GM18951 (cell line): Measurements from ENCODE around the gene RGS14.

Experiments
- POLR2A ChIP-seq: IDR thresholded peaks from 4 replicates; pipeline ENCODE4 v1.6.1; 2011; ENCODE audit warnings: mild to moderate bottlenecking; ENCODE audit not compliant: insufficient read length, insufficient read depth; ENCODE audit errors: extremely low read depth
- in situ Hi-C: fragments of 300-500 bp; cut with MboI; formaldehyde crosslinking; loops from one replicate; pipeline ENCODE4 v1.12.0; 2022; ENCODE audit warnings: low sequenced_read_pairs, mixed read lengths, inconsistent platforms; ENCODE audit not compliant: unreplicated experiment

RGS14 gene

DNA sequence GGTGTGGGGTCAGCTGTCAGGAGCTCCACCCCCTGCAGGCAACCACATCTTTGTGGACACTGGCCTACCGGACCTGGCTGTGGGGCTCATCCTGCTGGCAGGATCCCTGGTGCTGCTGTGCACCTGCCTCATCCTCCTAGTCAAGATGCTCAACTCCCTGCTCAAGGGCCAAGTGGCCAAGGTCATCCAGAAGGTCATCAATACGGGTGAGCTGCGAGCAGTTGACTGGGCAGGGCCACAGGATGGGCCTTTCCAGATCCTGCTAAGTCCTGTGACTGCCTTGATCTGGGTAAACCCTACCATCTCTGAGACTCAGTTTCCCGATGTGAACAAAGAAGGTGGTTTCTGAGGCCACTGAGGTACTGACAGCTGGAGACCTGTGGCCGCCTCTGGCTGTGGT is 36.3 kb downstream of the RGS14 start:
- no peak for TF ChIP-seq POLR2A
- in situ Hi-C loops: no loop called here

DNA sequence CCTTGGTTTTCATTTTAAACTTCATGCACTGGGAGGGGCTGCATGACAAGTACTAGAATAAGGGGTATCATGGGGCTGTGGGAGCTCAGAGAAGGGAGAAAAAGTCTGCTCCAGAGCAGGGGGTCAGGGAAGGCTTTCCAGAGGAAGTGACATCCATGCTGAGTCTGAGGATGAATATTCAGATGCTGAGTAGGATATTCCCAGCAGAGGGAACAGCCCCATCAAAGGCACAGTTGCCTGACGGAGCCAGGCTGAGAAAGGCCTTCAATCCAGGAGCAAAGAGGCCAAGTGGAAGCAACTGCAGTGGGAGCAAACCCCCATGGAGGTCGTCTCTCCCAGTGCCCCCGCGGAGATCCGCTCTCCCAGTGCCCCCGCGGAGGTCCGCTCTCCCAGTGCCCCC is 38.4 kb downstream of the RGS14 start:
- no peak for TF ChIP-seq POLR2A
- in situ Hi-C loops: no loop called here

DNA sequence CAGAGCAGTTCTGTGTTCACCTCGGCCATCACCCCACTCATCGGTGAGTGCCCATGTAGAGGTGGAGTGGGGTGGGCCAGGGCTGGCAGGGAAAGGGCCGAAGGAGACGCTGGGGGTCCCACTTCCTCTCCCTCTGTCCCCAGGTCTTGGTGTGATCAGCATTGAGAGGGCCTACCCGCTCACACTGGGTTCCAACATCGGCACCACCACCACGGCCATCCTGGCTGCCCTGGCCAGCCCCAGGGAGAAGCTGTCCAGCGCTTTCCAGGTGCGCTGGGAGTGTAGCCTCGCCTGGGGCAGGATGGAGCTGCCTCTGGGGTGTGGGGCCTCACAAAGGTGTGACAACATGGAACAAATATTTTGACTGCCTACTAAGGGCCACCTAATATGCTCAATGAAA is 39.1 kb downstream of the RGS14 start:
- TF ChIP-seq POLR2A: no peak
- in situ Hi-C loops: no loop called here

DNA sequence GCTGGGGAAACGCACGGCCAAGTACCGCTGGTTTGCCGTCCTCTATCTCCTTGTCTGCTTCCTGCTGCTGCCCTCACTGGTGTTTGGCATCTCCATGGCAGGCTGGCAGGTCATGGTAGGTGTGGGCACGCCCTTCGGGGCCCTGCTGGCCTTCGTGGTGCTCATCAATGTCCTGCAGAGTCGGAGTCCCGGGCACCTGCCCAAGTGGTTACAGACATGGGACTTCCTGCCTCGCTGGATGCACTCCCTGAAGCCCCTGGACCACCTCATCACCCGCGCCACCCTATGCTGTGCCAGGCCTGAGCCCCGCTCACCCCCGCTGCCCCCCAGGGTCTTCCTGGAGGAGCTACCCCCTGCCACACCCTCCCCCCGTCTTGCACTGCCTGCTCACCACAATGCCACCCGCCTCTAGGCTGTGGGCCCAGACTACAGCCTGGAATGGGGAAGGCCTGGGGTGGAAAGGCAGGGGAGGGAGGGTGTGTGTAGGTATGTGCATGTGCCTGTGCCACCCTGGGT is 40.2 kb downstream of the RGS14 start:
- no peak for TF ChIP-seq POLR2A
- in situ Hi-C loops: no loop called here

DNA sequence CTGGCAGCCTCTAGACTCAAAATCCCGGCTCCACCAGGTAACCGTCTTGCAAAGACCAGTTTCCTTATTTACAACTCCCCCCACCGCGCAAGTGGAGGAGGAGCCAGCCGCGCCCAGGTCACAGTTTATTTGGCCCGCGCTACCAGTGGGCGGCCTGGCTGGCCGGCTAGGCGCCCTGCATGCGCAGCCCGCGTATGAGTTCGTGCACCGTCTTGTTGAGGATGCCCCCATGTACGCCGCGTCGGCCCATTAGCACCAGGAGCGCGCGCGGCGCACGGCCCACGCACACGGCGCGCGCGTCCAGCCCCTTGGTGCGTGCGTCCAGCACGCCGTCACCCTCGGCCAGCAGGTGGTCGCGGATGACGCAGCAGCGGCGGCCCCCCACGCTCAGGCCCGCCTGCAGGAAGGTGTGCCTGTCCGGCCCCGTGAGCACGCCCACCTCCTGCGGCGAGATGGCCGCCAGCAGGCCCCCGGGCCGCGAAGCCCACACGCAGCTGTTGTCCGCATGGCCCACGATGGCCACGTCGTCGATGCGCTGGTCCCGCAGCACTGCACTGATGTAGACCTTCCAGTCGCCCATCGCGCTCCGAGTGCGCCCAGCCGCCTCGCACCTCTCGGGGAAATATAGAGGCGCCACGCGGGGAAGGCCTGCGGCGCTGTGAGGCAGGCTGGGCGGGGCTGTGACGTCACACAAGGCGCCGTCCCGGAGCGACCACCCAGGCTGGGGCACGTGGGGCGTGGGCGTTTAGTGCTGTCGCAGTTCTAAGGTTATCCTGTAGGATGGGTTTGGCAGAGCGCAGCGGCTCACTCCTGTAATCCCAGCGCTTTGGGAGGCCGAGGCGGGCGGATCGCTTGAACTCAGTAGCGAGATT is 42.5 kb downstream of the RGS14 start, which contains the start of gene PFN3:
TSS of gene PFN3 (minus strand) at position 665 of the 872 bp plus-strand sequence. CDS start at position 580, 85 bp downstream.
- TF ChIP-seq POLR2A: no peak
- in situ Hi-C loops: no loop called here

DNA sequence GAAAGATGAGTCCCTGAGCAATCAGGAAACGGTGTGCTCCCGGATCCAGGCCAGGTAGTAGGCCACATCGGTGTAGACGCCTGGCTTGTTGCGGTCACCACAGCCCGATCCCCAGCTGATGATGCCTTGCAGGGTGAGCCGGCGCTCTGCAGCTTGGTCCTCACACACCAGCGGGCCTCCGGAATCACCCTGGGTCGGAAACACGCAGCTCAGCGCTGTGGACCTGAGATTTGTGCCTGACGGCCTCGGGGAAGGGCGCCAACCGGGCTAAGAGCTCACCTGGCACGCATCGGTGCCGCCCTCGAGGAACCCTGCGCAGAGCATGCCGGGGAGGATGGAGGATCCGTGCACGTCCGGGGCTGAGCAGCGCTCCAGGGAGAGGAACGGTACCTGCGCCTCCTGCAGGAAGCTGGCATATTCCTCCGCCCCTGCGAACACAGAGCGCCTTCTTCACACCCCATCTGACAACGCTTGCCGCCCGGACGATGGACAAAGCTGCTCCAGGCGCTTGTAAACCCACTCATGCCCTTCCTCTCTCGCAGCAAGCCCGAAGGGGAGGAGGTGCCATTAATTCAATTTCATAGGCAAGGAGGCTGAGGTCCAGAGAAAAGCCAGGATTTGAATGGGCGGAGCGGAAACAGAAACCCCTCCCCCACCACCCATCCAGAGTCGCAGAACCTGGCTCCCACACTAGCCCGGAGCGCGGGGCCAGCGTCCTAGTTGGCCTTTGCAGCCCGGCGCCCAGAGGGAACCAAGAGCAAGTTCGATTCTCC is 44.7 kb downstream of the RGS14 start:
- in situ Hi-C loops: no loop called here
- no peak for TF ChIP-seq POLR2A

DNA sequence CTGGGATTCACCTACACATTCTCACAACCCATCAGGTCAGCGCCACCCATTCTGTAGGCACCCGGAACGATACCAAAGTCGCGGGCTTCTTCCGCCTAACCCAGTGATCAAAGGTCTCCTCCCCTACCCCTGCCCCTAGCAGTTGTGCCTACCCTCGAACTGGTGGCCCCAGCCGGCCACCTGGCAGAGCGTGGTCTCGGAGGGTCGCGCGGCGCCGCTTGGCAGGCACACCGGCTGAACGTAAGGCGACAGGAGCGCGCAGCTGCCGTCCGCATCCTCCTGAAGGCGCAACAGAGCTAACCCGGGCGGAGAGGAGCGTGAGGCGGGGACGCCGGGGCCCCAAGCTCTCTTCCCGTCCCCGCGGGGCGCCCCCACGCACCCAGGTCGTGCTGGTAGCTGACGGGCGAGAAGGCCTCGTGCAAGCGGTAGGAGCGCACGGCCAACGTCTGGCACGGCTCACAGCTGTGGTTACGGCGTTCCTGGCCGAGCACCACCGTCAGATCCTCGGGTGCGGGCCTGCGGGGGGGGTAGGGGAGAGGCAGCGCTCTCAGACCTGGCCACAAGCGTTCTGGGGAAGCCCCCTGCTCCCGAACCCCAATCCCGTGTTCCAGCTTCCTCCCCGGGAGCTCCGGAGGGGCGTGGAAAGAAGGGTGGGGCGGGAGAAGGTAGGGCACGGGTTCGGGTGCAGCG is 45.5 kb downstream of the RGS14 start:
- no peak for TF ChIP-seq POLR2A
- in situ Hi-C loops: no loop called here

DNA sequence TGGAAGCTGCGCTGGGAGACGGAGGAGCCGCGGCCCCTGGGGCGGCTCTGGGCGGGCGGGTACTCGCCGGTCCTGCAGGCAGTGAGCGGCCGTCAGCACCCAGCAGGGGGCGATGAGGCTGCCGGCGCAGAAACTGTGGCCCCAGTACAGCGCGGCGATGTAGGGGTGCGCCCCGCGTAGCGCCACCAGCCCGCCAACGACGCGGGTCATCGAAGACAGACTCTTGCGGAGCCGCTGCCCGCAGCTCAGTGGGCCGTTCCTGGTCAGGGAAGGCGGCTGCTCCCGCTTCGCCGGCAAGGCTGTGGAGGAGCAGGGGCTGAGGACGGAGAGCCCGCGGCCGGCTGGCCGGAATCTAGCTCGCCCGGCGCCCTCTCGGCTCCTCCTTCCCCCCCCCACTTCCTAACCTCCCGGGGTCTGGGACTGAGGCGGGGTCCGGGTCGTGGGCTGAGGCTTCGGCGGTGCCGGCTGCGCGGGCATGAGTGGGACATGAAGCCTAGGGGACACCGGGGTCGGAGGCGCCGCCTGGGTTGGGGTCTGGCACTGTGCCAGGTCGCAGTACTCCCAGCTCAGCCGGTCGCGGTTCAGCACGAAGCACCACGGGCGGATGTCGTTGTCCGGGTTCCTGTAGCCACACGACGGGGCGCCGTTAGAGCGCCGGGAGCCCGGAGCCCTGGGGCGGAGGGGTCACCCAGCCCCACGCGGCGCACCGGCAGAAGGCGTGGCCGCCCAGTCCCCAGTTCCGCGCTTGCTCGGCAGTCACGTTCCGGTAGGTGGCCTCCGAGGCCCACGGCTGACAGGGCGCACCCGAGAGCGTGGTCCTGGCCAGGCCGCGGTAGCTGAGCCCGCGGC is 46.3 kb downstream of the RGS14 start:
- peak; percentile 33 for TF ChIP-seq POLR2A
- in situ Hi-C loops: no loop called here

DNA sequence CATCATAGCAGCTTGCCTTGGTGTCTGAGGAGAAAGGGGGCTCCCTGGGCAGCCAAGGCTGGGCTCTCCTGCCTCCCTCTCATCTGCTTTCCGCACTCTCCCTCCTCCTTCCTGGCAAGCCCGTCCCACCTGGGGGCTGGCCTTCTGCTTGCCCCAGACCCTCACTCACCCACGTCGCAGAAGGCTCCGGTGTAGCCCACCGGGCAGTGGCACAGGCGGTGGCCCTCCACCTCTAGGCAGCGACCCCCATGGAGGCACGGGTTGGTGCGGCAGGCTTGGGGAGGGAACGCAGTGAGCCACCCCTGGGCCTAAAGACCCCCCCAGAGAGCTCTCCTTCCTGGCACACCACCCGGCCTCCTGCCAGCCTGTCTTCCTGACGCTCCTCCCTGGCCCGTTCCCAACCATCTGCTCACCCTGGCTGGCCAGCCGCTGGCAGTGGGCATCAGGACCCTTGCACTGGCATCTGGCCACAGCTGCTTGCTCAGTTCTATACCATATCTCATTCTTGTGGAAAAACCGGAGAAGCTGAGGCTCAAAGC is 47.0 kb downstream of the RGS14 start:
- no peak for TF ChIP-seq POLR2A
- in situ Hi-C loops: loop anchor here (5.0 kb wide), 1 partner anchor 48 kb away; no protein-coding TSS in a partner anchor

DNA sequence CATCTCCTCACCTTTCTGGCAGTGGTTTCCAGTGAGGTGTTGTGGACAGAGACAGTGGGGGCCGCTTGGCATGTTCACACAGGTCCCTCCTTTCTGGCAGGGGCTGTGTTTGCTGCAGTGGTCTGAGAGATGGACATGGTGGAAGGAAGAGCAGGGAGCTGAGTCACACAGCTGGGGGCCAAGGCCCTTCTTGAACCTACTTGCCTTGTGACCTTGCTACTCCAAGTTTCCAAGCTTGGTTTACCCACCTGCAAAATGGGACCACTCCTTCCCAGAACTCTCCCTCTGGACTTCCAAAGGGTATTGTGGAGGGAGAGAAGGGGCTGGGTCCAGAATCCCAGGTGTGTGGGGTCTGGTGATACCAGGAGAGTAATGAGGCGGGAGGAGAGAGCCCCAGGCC is 47.6 kb downstream of the RGS14 start:
- TF ChIP-seq POLR2A: no peak
- in situ Hi-C loops: loop anchor here (5.0 kb wide), 1 partner anchor 47 kb away; no protein-coding TSS in a partner anchor

DNA sequence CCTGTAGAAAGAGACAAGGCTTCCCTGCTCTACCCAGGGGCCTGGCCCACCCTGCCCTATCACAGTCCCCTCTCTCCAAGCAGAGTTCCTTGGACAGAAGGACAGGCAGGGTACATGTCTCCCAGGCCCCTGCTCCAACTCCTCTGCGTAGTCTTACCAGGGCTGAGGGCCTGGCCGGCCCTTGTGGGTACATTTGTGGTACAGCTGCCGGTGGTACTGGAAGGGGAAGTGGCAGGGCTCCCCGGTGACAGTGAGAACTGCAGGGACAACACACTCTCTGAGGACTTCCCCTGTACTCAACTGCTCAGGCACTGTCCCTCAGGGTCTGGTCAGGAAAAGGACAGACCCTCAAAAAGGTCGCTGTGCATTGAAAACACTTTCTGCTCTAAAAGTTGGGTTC is 48.1 kb downstream of the RGS14 start:
- in situ Hi-C loops: loop anchor here (5.0 kb wide), 1 partner anchor 46 kb away; no protein-coding TSS in a partner anchor

More for the DNA sequence above, 48.1 kb downstream of the RGS14 start:
- no peak for TF ChIP-seq POLR2A
